Naive thymus-derived CD8-positive, alpha-beta T cell (primary cell): ENCODE results near the gene PPFIA1. TPM values are rescaled to one million over a fixed set of nuclear protein-coding genes. Genes with fewer than 3 reads are reported as not detected.
A peak's percentile ranks its signal among the peaks of the same experiment; 100 is the strongest.
"Not testable (repeated sequence)": the region's sequence is repeated elsewhere in the genome, so short reads cannot be mapped to it uniquely, and the experiment has no call there.

Experiments
- ATAC-seq, 2 donors: fragments of 150-1000 bp; cut with Tn5 transposase in 1 of 2; sonication (Bioruptor Pico), chemical (Tn5 transposase) in 1 of 2; 1 replicate in 1 of 2; 2 replicates in 1 of 2; pipeline ENCODE4 v1.10.0; 2021; ENCODE audit warnings: mild to moderate bottlenecking in 2 of 2, moderate library complexity in 2 of 2
- POLR2A ChIA-PET: fragments of 350-600 bp; sonication (Branson Sonifier 250); formaldehyde crosslinking; loops from one replicate; lab custom pipeline; 2021; ENCODE audit warnings: antibody characterized with exemption; lab: Charles Lee
- DNase-seq, 10 donors: peaks; one replicate each; pipeline versions ENCODE4 v3.0.0 to v3.0.0-alpha.2; 2020 to 2022
- H3K27ac Mint-ChIP-seq, 10 donors: one replicate each; pipeline ENCODE4 v1.8.0; 2020 to 2022; ENCODE audit warnings: mild to moderate bottlenecking in 10 of 10, mixed read lengths in 10 of 10, moderate library complexity in 4 of 10, inconsistent platforms in 1 of 10
- H3K27me3 Mint-ChIP-seq, 5 donors: one replicate each; pipeline ENCODE4 v1.8.0; 2021 to 2022; ENCODE audit warnings: mixed read lengths in 5 of 5
- H3K36me3 Mint-ChIP-seq, 3 donors: one replicate each; pipeline ENCODE4 v1.8.0; 2020 to 2022; ENCODE audit warnings: mixed read lengths in 3 of 3, mild to moderate bottlenecking in 2 of 3, inconsistent platforms in 1 of 3
- H3K4me1 Mint-ChIP-seq, 4 donors: one replicate each; pipeline ENCODE4 v1.8.0; 2021 to 2022; ENCODE audit warnings: mixed read lengths in 4 of 4
- H3K4me3 Mint-ChIP-seq, 10 donors: one replicate each; pipeline ENCODE4 v1.8.0; 2020 to 2022; ENCODE audit warnings: mild to moderate bottlenecking in 10 of 10, mixed read lengths in 10 of 10, moderate library complexity in 6 of 10, inconsistent platforms in 1 of 10
- H3K9me3 Mint-ChIP-seq, 9 donors: one replicate each; pipeline ENCODE4 v1.8.0; 2020 to 2022; ENCODE audit warnings: mixed read lengths in 9 of 9, mild to moderate bottlenecking in 3 of 9, inconsistent platforms in 1 of 9, moderate library complexity in 1 of 9
- polyA plus RNA-seq, 3 donors: library from polyadenylated mRNA; unstranded; fragments of 300-500 nt; fragmentation: Illumina TruSeq; gene quantifications; one replicate each; pipeline ENCODE4 v1.2.3, GENCODE V29; 2021
- total RNA-seq, 8 experiments: library from RNA in 2 of 8; stranded (reverse) in 2 of 8; gene quantifications; one replicate each; pipeline ENCODE4 v1.2.3 and lab custom pipeline; 2021 to 2026

The PPFIA1 gene
- total and polyA plus RNA-seq, 5 experiments from 2014 or later, result 6.8 to 64.8 (median 15.0) TPM

- Mint-ChIP-seq H3K27me3 (no peaks in the 10 kb centered on the region), H3K9me3 (no peaks in the 10 kb centered on the region), H3K27ac (no peak overlapping the region), H3K36me3 (peaks cover 5 to 57% (median 35%) of the 10 kb centered on the region in 3 donors), H3K4me3 (no peak overlapping the region), H3K4me1 (peaks cover 0 to 10% (median 4%) of the 10 kb centered on the region in 4 donors)
- DNase-seq, result no peak
- POLR2A ChIA-PET, result no interaction called here
- no peak for ATAC-seq
Observed at GRCh38 chr11:70322666-70323065, 52.2 kb downstream of the PPFIA1 start.

- Mint-ChIP-seq H3K4me3 (no peak overlapping the region), H3K36me3 (peaks cover 5 to 69% (median 35%) of the 10 kb centered on the region in 3 donors), H3K27ac (peak overlapping the region in 2 of 10 donors; percentile 29 to 70), H3K27me3 (no peaks in the 10 kb centered on the region), H3K9me3 (no peaks in the 10 kb centered on the region), H3K4me1 (peaks cover 0 to 10% (median 4%) of the 10 kb centered on the region in 4 donors)
- DNase-seq (no peak), ATAC-seq (no peak)
- POLR2A ChIA-PET, result no interaction called here
Observed at GRCh38 chr11:70323806-70324205, 53.3 kb downstream of the PPFIA1 start.

- H3K27me3 Mint-ChIP-seq, result no peaks in the 10 kb centered on the region
- H3K4me1 Mint-ChIP-seq, result peaks cover 0 to 10% (median 4%) of the 10 kb centered on the region in 4 donors
- H3K9me3 Mint-ChIP-seq, result no peaks in the 10 kb centered on the region
- DNase-seq (no peak), ATAC-seq (no peak)
- no peak overlapping the region for H3K4me3 Mint-ChIP-seq
- H3K36me3 Mint-ChIP-seq, result peaks cover 5 to 73% (median 35%) of the 10 kb centered on the region in 3 donors
- POLR2A ChIA-PET, result no interaction called here
- H3K27ac Mint-ChIP-seq, result peak overlapping the region in 1 of 10 donors; percentile 29
Observed at GRCh38 chr11:70324376-70325115, 54.1 kb downstream of the PPFIA1 start.

GRCh38 chr11:70325824-70326223 lies 55.3 kb downstream of the PPFIA1 start:
- H3K27me3 Mint-ChIP-seq, result no peaks in the 10 kb centered on the region
- H3K9me3 Mint-ChIP-seq, result no peaks in the 10 kb centered on the region
- DNase-seq (no peak), ATAC-seq (no peak)
- H3K4me1 Mint-ChIP-seq, result peaks cover 0 to 10% (median 4%) of the 10 kb centered on the region in 4 donors
- H3K4me3 Mint-ChIP-seq, result no peak overlapping the region
- peaks cover 13 to 86% (median 44%) of the 10 kb centered on the region in 3 donors for H3K36me3 Mint-ChIP-seq
- POLR2A ChIA-PET, result no interaction called here
- H3K27ac Mint-ChIP-seq, result no peak overlapping the region

GRCh38 chr11:70326365-70326811 lies 55.9 kb downstream of the PPFIA1 start:
- H3K4me1 Mint-ChIP-seq, result peaks cover 0 to 10% (median 3%) of the 10 kb centered on the region in 4 donors
- no peak overlapping the region for H3K27ac Mint-ChIP-seq
- H3K27me3 Mint-ChIP-seq, result no peaks in the 10 kb centered on the region
- peak overlapping the region in 1 of 10 donors; percentile 50 for H3K4me3 Mint-ChIP-seq
- H3K9me3 Mint-ChIP-seq, result no peaks in the 10 kb centered on the region
- DNase-seq (no peak), ATAC-seq (no peak)
- H3K36me3 Mint-ChIP-seq, result peaks cover 13 to 87% (median 42%) of the 10 kb centered on the region in 3 donors
- POLR2A ChIA-PET, result no interaction called here

GRCh38 chr11:70326833-70327232 lies 56.3 kb downstream of the PPFIA1 start:
- Mint-ChIP-seq H3K4me1 (peaks cover 0 to 10% (median 3%) of the 10 kb centered on the region in 4 donors), H3K27ac (no peak overlapping the region), H3K27me3 (no peaks in the 10 kb centered on the region), H3K4me3 (no peak overlapping the region), H3K9me3 (no peaks in the 10 kb centered on the region), H3K36me3 (peaks cover 15 to 89% (median 44%) of the 10 kb centered on the region in 3 donors)
- ATAC-seq, result no peak
- no peak for DNase-seq
- POLR2A ChIA-PET, result no interaction called here

GRCh38 chr11:70327717-70328116 lies 57.2 kb downstream of the PPFIA1 start:
- H3K4me3 Mint-ChIP-seq, result no peak overlapping the region
- no peak for DNase-seq
- no peak overlapping the region for H3K27ac Mint-ChIP-seq
- H3K4me1 Mint-ChIP-seq, result peaks cover 0 to 10% (median 3%) of the 10 kb centered on the region in 4 donors
- POLR2A ChIA-PET, result no interaction called here
- no peaks in the 10 kb centered on the region for H3K27me3 Mint-ChIP-seq
- H3K36me3 Mint-ChIP-seq, result peaks cover 19 to 89% (median 48%) of the 10 kb centered on the region in 3 donors
- H3K9me3 Mint-ChIP-seq, result no peaks in the 10 kb centered on the region
- ATAC-seq, result no peak

GRCh38 chr11:70328556-70328955 lies 58.1 kb downstream of the PPFIA1 start:
- DNase-seq (no peak), ATAC-seq (no peak)
- peaks cover 0 to 9% (median 2%) of the 10 kb centered on the region in 4 donors for H3K4me1 Mint-ChIP-seq
- peaks cover 26 to 91% (median 54%) of the 10 kb centered on the region in 3 donors for H3K36me3 Mint-ChIP-seq
- H3K27ac Mint-ChIP-seq, result no peak overlapping the region
- no peak overlapping the region for H3K4me3 Mint-ChIP-seq
- POLR2A ChIA-PET, result no interaction called here
- no peaks in the 10 kb centered on the region for H3K9me3 Mint-ChIP-seq
- no peaks in the 10 kb centered on the region for H3K27me3 Mint-ChIP-seq

- ATAC-seq, POLR2A ChIA-PET, H3K9me3 Mint-ChIP-seq, H3K27me3 Mint-ChIP-seq, H3K4me3 Mint-ChIP-seq, H3K4me1 Mint-ChIP-seq, H3K27ac Mint-ChIP-seq, DNase-seq: not testable (repeated sequence)
- peaks cover 34 to 92% (median 53%) of the 10 kb centered on the region in 3 donors for H3K36me3 Mint-ChIP-seq
Observed at GRCh38 chr11:70331320-70331843, 60.9 kb downstream of the PPFIA1 start.

GRCh38 chr11:70331901-70332300 lies 61.4 kb downstream of the PPFIA1 start:
- Mint-ChIP-seq H3K9me3 (no peaks in the 10 kb centered on the region), H3K4me3 (no peak overlapping the region), H3K27ac (no peak overlapping the region), H3K4me1 (no peaks in the 10 kb centered on the region), H3K36me3 (peaks cover 35 to 92% (median 53%) of the 10 kb centered on the region in 3 donors), H3K27me3 (no peaks in the 10 kb centered on the region)
- ATAC-seq (no peak), DNase-seq (no peak)
- POLR2A ChIA-PET, result no interaction called here

- Mint-ChIP-seq H3K4me3 (no peak overlapping the region), H3K36me3 (peaks cover 36 to 91% (median 50%) of the 10 kb centered on the region in 3 donors), H3K4me1 (no peaks in the 10 kb centered on the region), H3K9me3 (no peaks in the 10 kb centered on the region), H3K27me3 (no peaks in the 10 kb centered on the region), H3K27ac (no peak overlapping the region)
- ATAC-seq (no peak), DNase-seq (no peak)
- POLR2A ChIA-PET, result no interaction called here
Observed at GRCh38 chr11:70332567-70332966, 62.1 kb downstream of the PPFIA1 start.

- peaks cover 37 to 90% (median 52%) of the 10 kb centered on the region in 3 donors for H3K36me3 Mint-ChIP-seq
- H3K9me3 Mint-ChIP-seq, result no peaks in the 10 kb centered on the region
- no peaks in the 10 kb centered on the region for H3K4me1 Mint-ChIP-seq
- H3K4me3 Mint-ChIP-seq, result no peak overlapping the region
- H3K27ac Mint-ChIP-seq, result peak overlapping the region in 1 of 10 donors; percentile 46
- ATAC-seq (no peak), DNase-seq (no peak)
- no peaks in the 10 kb centered on the region for H3K27me3 Mint-ChIP-seq
- POLR2A ChIA-PET, result no interaction called here
Observed at GRCh38 chr11:70333261-70333660, 62.8 kb downstream of the PPFIA1 start.

GRCh38 chr11:70334351-70334995 lies 64.0 kb downstream of the PPFIA1 start:
- H3K36me3 Mint-ChIP-seq, result peaks cover 40 to 93% (median 59%) of the 10 kb centered on the region in 3 donors
- POLR2A ChIA-PET, result no interaction called here

More at GRCh38 chr11:70334351-70334995, 64.0 kb downstream of the PPFIA1 start:
- Mint-ChIP-seq H3K4me1 (no peaks in the 10 kb centered on the region), H3K9me3 (no peaks in the 10 kb centered on the region), H3K27me3 (no peaks in the 10 kb centered on the region), H3K4me3 (no peak overlapping the region), H3K27ac (peak overlapping the region in 1 of 10 donors; percentile 41)
- no peak for ATAC-seq
- no peak for DNase-seq
